OCI-LY3 (cell line): ENCODE results near the gene ADGRD1.
A peak's percentile ranks its signal among the peaks of the same experiment; 100 is the strongest.

ENCODE experiments used
- H2AFZ ChIP-seq: fragments of 200-600, 300-600 bp; shearing (Covaris generic); 2 replicates; pipeline ENCODE4 v1.6.0; 2014; ENCODE audit warnings: antibody characterized with exemption, low read depth, low read length
- H3K27ac ChIP-seq: fragments of 200-600, 300-600 bp; sonication (generic); 2 replicates; pipeline ENCODE4 v1.5.1; 2014; ENCODE audit warnings: mild to moderate bottlenecking, low read length, moderate library complexity, mixed read lengths
- H3K27me3 ChIP-seq: fragments of 200-600, 300-600 bp; sonication (generic); 2 replicates; pipeline ENCODE4 v1.6.1; 2014; ENCODE audit warnings: low read depth, low read length, mixed read lengths
- H3K36me3 ChIP-seq: fragments of 200-600, 300-600 bp; sonication (generic); replicated peaks from 2 replicates; pipeline ENCODE3; 2014; ENCODE audit warnings: low read depth, low read length, mixed read lengths
- H3K4me1 ChIP-seq: fragments of 300-600, 200-600 bp; sonication (generic); 2 replicates; pipeline ENCODE4 v1.6.1; 2014; ENCODE audit warnings: low read length, mixed read lengths
- H3K4me2 ChIP-seq: fragments of 200-600, 300-600 bp; sonication (generic); 2 replicates; pipeline ENCODE4 v1.6.1; 2014; ENCODE audit warnings: low read length, mixed read lengths
- H3K4me3 ChIP-seq: fragments of 300-600, 200-600 bp; sonication (generic); 2 replicates; pipeline ENCODE4 v1.5.1; 2014; ENCODE audit warnings: antibody characterized with exemption, mild to moderate bottlenecking, low read length, moderate library complexity
- H3K79me2 ChIP-seq: fragments of 300-600, 200-600 bp; shearing (Covaris generic); 2 replicates; pipeline ENCODE4 v1.6.1; 2014; ENCODE audit warnings: mild to moderate bottlenecking, low read length, mixed read lengths
- H3K9ac ChIP-seq: fragments of 300-600, 200-600 bp; shearing (Covaris generic); 2 replicates; pipeline ENCODE4 v1.6.0; 2014; ENCODE audit warnings: mild to moderate bottlenecking, low read length, moderate library complexity
- H3K9me3 ChIP-seq: fragments of 200-600, 300-600 bp; shearing (Covaris generic); 2 replicates; pipeline ENCODE4 v1.6.1; 2014; ENCODE audit warnings: low read length, mixed read lengths; ENCODE audit not compliant: insufficient read depth
- H4K20me1 ChIP-seq: fragments of 200-600, 300-600 bp; sonication (generic); 2 replicates; pipeline ENCODE4 v1.6.1; 2016; ENCODE audit warnings: low read length, mixed read lengths; ENCODE audit not compliant: insufficient read depth
- EZH2phosphoT487 ChIP-seq: fragments of 200-600 bp; shearing (Covaris generic); IDR thresholded peaks from 2 replicates; pipeline ENCODE4 v1.6.1; 2018; ENCODE audit warnings: antibody characterized with exemption, mixed run types, low read depth
- TF ChIP-seq, protein P1 (sequence below): fragments of 200-600, 300-600 bp; sonication (generic); IDR thresholded peaks from 2 replicates; pipeline ENCODE4 v1.5.1; 2014; ENCODE audit warnings: antibody characterized with exemption, low read length, low read depth

The ADGRD1 gene

DNA sequence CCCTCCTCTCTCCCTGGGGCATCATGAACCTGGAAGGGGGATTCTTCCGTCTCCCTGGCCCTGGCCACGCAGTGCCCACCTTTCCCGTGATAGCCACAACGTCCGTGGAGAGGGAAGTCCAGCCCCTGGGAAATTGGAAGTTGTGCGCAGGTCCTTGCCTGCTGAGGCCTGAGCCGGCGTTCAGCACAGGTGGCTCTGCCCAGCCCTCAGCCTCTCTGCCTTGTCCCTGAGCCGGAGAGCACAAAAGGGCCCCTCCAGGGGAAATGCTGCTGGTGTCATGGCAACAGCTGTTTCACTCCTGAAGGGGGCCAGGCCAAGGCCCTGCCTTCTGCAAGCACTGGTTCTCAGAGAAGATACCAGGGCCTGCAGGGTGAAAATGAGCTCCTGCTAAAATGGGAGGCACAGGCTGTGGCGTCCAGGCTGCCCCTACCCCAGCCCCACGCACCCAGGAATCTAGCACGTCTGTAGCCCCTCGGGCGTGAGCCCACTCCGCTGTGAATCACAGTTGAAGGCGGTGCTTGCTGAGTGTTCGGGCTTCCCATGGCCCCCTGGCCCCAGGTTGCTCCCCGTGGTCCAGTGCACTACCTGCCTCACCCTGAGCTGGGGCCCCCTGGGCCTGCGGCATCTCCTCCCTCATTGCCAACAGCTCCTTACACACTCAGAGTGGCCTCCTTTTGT is 149.4 kb downstream of the ADGRD1 start:
- H3K4me1 ChIP-seq, result peaks cover 17% of the 10 kb centered on the region
- H3K27ac ChIP-seq, result no peak overlapping the region
- H3K27me3 ChIP-seq, result peaks cover 40% of the 10 kb centered on the region
- no peak overlapping the region for H3K4me3 ChIP-seq
- H3K4me2 ChIP-seq, result no peak overlapping the region
- 0 out of 2 replicates have a peak, but pooled peaks cover 4% of the 10 kb centered on the region for H3K9me3 ChIP-seq
- TF ChIP-seq EZH2phosphoT487, result no peak
- TF ChIP-seq, protein P1, sequence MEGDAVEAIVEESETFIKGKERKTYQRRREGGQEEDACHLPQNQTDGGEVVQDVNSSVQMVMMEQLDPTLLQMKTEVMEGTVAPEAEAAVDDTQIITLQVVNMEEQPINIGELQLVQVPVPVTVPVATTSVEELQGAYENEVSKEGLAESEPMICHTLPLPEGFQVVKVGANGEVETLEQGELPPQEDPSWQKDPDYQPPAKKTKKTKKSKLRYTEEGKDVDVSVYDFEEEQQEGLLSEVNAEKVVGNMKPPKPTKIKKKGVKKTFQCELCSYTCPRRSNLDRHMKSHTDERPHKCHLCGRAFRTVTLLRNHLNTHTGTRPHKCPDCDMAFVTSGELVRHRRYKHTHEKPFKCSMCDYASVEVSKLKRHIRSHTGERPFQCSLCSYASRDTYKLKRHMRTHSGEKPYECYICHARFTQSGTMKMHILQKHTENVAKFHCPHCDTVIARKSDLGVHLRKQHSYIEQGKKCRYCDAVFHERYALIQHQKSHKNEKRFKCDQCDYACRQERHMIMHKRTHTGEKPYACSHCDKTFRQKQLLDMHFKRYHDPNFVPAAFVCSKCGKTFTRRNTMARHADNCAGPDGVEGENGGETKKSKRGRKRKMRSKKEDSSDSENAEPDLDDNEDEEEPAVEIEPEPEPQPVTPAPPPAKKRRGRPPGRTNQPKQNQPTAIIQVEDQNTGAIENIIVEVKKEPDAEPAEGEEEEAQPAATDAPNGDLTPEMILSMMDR, result no peak
- no peak overlapping the region for H2AFZ ChIP-seq
- no peak overlapping the region for H3K9ac ChIP-seq
- no peaks in the 10 kb centered on the region for H3K79me2 ChIP-seq
- H3K36me3 ChIP-seq, result no peaks in the 10 kb centered on the region
- peaks cover 17% of the 10 kb centered on the region; the same call in 1 of the 2 replicates for H4K20me1 ChIP-seq

DNA sequence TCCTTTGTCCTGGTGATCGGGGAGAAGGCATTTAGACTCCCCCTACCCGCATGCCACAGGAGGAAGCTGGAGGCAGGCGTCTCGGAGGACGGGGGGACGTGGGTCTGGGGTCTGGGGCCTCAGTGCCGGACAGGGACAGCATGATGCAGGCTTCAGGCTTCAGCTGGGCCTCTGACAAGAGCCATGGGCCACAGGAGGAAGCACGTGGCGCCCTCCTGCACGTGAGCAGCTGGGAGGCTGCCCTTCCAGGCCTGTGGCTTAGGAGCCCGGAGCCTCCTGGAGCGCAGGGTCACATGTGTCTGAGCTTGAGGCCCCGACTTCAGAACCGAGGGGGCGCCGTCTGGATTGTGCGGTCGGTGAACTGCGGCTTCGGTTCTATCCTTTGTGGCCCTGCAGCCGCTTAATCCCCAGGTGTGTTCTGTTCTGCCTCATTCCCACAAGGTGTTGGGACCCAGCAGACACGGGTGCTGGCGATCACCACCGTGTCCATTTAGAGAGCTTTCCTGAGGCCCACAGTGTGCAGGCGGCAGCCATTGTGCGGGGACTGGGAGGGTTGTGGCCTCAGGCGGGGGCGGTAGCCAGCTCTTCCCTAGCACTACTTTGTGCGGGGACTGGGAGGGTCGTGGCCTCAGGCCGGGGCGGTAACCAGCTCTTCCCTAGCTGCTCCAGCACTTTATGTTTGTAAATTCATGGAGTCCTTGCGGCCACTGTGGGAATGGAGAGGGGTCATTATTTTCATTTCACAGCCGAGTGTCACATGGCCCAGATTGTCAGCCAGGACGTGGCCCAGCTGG is 150.2 kb downstream of the ADGRD1 start:
- Histone ChIP-seq H3K27ac (no peak overlapping the region), H3K27me3 (peaks cover 39% of the 10 kb centered on the region), H2AFZ (no peak overlapping the region), H3K36me3 (no peaks in the 10 kb centered on the region), H3K4me1 (peaks cover 17% of the 10 kb centered on the region), H3K4me3 (no peak overlapping the region), H3K79me2 (no peaks in the 10 kb centered on the region), H3K4me2 (no peak overlapping the region), H4K20me1 (peaks cover 17% of the 10 kb centered on the region; the same call in 1 of the 2 replicates), H3K9me3 (0 out of 2 replicates have a peak, but pooled peaks cover 4% of the 10 kb centered on the region), H3K9ac (no peak overlapping the region)
- TF ChIP-seq EZH2phosphoT487, result no peak
- TF ChIP-seq, protein P1, result no peak

DNA sequence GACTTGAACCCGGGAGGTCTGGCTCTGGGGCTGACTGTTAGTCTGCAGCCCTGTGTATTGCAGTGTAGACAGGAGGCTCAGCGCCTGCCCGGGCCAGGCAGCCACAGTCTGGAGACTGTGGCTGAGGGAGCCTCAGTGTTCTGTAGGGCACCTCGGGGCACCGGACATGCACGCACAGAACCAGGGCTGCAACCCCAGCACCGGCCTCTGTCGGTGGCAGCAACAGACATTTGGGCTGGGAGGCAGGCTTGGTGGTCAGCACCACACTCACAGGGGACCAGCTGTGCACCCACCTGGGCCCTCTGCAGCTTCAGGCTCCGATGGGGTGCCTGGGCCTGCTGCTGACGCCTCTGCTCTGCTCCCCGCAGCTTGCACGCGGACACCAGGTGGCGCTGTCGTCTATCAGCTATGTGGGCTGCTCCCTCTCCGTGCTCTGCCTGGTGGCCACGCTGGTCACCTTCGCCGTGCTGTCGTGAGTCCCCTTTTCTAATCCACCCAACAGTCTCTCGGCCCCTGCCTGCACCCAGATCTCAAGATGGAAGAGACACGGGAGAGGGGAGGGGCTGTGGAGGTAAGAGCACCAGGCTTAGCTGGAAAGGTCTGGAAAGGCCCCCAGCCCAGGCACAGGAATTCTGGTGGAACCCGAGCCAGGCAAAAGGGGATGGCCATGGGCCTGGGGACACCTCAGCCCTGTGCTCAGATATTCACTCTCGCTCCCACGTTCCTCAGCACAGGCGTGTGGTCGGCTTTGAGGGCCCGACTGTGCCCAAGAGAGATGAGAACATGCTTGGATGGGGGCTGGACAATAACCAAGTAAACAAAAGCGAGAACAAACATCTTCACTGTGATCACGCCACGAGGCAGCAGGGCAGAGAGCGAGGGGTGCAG is 151.0 kb downstream of the ADGRD1 start:
- Histone ChIP-seq H3K79me2 (no peaks in the 10 kb centered on the region), H3K27ac (no peak overlapping the region), H3K4me2 (peak overlapping the region; percentile 40), H3K9me3 (0 out of 2 replicates have a peak, but pooled peaks cover 4% of the 10 kb centered on the region), H4K20me1 (peaks cover 16% of the 10 kb centered on the region; the same call in 1 of the 2 replicates), H3K9ac (no peak overlapping the region), H3K27me3 (peaks cover 31% of the 10 kb centered on the region), H2AFZ (peak overlapping the region; percentile 21; the same call in 1 of the 2 replicates), H3K4me1 (peaks cover 17% of the 10 kb centered on the region), H3K4me3 (no peak overlapping the region), H3K36me3 (no peaks in the 10 kb centered on the region)
- TF ChIP-seq, protein P1, result peak; percentile 81
- TF ChIP-seq EZH2phosphoT487, result no peak
